A673 (cell line): ENCODE measurements around the gene DLGAP5.

ENCODE experiments used
- EZH2 ChIP-seq: fragments of 200-600 bp; sonication (generic); IDR thresholded peaks from 2 replicates; pipeline ENCODE4 v1.6.1; 2017; ENCODE audit warnings: borderline replicate concordance, low read depth, mild to moderate bottlenecking, mixed read lengths, antibody characterized with exemption, low read length; ENCODE audit not compliant: poor library complexity, severe bottlenecking
- TF ChIP-seq, protein P1 (sequence below): fragments of 300-800, 200-600 bp; sonication (generic); conservative IDR thresholded peaks from 2 replicates; pipeline ENCODE4 v1.5.1; 2017; ENCODE audit warnings: low read depth, mild to moderate bottlenecking, antibody characterized with exemption, low read length, moderate library complexity, mixed read lengths

DNA sequence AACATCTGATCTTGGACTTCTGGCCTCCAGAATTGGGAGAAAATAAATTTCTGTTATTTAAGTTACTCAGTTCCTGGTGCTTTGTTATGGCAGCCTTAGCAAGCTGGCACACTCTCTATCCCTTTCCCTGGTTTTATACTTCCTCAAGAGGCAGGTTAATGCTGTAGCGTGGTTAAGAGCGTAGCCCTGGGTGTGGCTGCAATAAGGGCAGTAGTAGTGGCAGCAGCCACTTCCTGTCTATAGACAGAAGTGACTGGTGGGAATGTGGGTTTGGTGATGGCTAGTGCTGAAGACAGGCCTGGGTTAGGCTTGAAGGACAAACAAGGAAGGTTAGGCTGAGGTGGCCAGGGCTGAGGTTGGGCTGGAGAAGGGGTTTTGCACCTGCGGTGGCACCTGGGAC is 66.0 kb downstream of the DLGAP5 start:
- TF ChIP-seq, protein P1, sequence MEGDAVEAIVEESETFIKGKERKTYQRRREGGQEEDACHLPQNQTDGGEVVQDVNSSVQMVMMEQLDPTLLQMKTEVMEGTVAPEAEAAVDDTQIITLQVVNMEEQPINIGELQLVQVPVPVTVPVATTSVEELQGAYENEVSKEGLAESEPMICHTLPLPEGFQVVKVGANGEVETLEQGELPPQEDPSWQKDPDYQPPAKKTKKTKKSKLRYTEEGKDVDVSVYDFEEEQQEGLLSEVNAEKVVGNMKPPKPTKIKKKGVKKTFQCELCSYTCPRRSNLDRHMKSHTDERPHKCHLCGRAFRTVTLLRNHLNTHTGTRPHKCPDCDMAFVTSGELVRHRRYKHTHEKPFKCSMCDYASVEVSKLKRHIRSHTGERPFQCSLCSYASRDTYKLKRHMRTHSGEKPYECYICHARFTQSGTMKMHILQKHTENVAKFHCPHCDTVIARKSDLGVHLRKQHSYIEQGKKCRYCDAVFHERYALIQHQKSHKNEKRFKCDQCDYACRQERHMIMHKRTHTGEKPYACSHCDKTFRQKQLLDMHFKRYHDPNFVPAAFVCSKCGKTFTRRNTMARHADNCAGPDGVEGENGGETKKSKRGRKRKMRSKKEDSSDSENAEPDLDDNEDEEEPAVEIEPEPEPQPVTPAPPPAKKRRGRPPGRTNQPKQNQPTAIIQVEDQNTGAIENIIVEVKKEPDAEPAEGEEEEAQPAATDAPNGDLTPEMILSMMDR: no peak
- TF ChIP-seq EZH2: no peak
